Urinary bladder (tissue), 4 donors: ENCODE data around the gene PDE2A. TPM values are rescaled to one million over a fixed set of nuclear protein-coding genes. Genes with fewer than 3 reads are reported as not detected.

Experiments
- DNase-seq: peaks from one replicate; pipeline ENCODE4 v3.0.0-alpha.2; 2015; ENCODE audit errors: extremely low spot score
- H3K27ac ChIP-seq: one replicate; pipeline ENCODE4 v1.5.1; 2013; ENCODE audit warnings: low read depth, mild to moderate bottlenecking, moderate library complexity
- H3K36me3 ChIP-seq: one replicate; pipeline ENCODE4 v1.6.1; 2013; ENCODE audit warnings: mild to moderate bottlenecking, moderate library complexity; ENCODE audit not compliant: insufficient read depth
- H3K4me1 ChIP-seq: one replicate; pipeline ENCODE4 v1.6.1; 2013; ENCODE audit warnings: mild to moderate bottlenecking, moderate library complexity; ENCODE audit not compliant: insufficient read depth
- H3K4me3 ChIP-seq: one replicate; pipeline ENCODE4 v1.5.1; 2013; ENCODE audit warnings: low read depth, low read length
- WGBS: extraction: QIAGEN DNeasy Blood & Tissue Kit; methylation state at CpG from one replicate; pipeline ENCODE4 v1.1.7; 2013; 5-methylcytosine and 5-hydroxymethylcytosine counted together
- polyA plus RNA-seq: library from polyadenylated mRNA; stranded (reverse); fragments of 200-250 nt; gene quantifications from one replicate; pipeline ENCODE4 v1.2.3, GENCODE V29; 2013
- total RNA-seq: library from RNA; depleted of rRNA; stranded (reverse); fragments of >200 nt; gene quantifications from one replicate; pipeline ENCODE4 v1.2.3, GENCODE V29; 2014
- donor health status: healthy with polysubstance abuse.
- donor health status: healthy.

PDE2A gene
- total RNA-seq (18.6 TPM), polyA plus RNA-seq (56.1 TPM)

- Histone ChIP-seq H3K4me1 (no peaks in the 10 kb centered on the region), H3K36me3 (no peaks in the 10 kb centered on the region), H3K4me3 (no peak within 1 kb of the TSS), H3K27ac (no peak within 1 kb of the TSS)
- 6% methylated on average over 21 of the region's 21 CpGs for WGBS
- DNase-seq: no peak
Measured at GRCh38 chr11:72673943-72674828, at the start of gene PDE2A. TSS of gene PDE2A (minus strand) at chr11:72674422. CDS start at chr11:72674207, 215 bp downstream.

- WGBS: 81% methylated on average over 9 of the region's 9 CpGs
- H3K27ac ChIP-seq: no peak overlapping the region
Measured at GRCh38 chr11:72723508-72723907, 49.3 kb upstream of the PDE2A start.

GRCh38 chr11:72722050-72722748, 48.0 kb upstream of the PDE2A start:
- peak; percentile 90 for DNase-seq
- Histone ChIP-seq H3K36me3 (no peaks in the 10 kb centered on the region), H3K4me3 (peak overlapping the region; percentile 68), H3K4me1 (no peaks in the 10 kb centered on the region), H3K27ac (peak overlapping the region; percentile 89)
- under 1% methylated on average over 10 of the region's 10 CpGs for WGBS

More at GRCh38 chr11:72723508-72723907, 49.3 kb upstream of the PDE2A start:
- Histone ChIP-seq H3K36me3 (no peaks in the 10 kb centered on the region), H3K4me3 (no peak overlapping the region), H3K4me1 (no peaks in the 10 kb centered on the region)
- DNase-seq: no peak

- no peaks in the 10 kb centered on the region for H3K36me3 ChIP-seq
- WGBS: 5% methylated on average over 13 of the region's 13 CpGs
- no peaks in the 10 kb centered on the region for H3K4me1 ChIP-seq
- peak overlapping the region; percentile 89 for H3K27ac ChIP-seq
- DNase-seq: no peak
- peak overlapping the region; percentile 68 for H3K4me3 ChIP-seq
Measured at GRCh38 chr11:72721689-72722049, 47.4 kb upstream of the PDE2A start.

- Histone ChIP-seq H3K4me1 (no peaks in the 10 kb centered on the region), H3K4me3 (peak overlapping the region; percentile 68), H3K27ac (no peak overlapping the region), H3K36me3 (no peaks in the 10 kb centered on the region)
- 14% methylated on average over 3 of the region's 3 CpGs for WGBS
- no peak for DNase-seq
Measured at GRCh38 chr11:72721276-72721675, 47.1 kb upstream of the PDE2A start.

GRCh38 chr11:72720784-72721183, 46.6 kb upstream of the PDE2A start:
- DNase-seq: no peak
- 70% methylated on average over 4 of the region's 4 CpGs for WGBS
- peak overlapping the region; percentile 68 for H3K4me3 ChIP-seq

GRCh38 chr11:72720047-72720446, 45.8 kb upstream of the PDE2A start:
- no peaks in the 10 kb centered on the region for H3K4me1 ChIP-seq
- H3K4me3 ChIP-seq: no peak overlapping the region
- no peak for DNase-seq
- H3K27ac ChIP-seq: no peak overlapping the region
- 67% methylated on average over 3 of the region's 3 CpGs for WGBS
- H3K36me3 ChIP-seq: no peaks in the 10 kb centered on the region

More at GRCh38 chr11:72720784-72721183, 46.6 kb upstream of the PDE2A start:
- no peaks in the 10 kb centered on the region for H3K36me3 ChIP-seq
- H3K27ac ChIP-seq: no peak overlapping the region
- no peaks in the 10 kb centered on the region for H3K4me1 ChIP-seq

- Histone ChIP-seq H3K36me3 (no peaks in the 10 kb centered on the region), H3K27ac (no peak overlapping the region)
- 70% methylated on average over 4 of the region's 4 CpGs for WGBS
Measured at GRCh38 chr11:72719551-72719950, 45.3 kb upstream of the PDE2A start.

GRCh38 chr11:72719144-72719543, 44.9 kb upstream of the PDE2A start:
- H3K4me1 ChIP-seq: no peaks in the 10 kb centered on the region
- no peak overlapping the region for H3K4me3 ChIP-seq
- no peak for DNase-seq
- WGBS: 31% methylated on average over 2 of the region's 2 CpGs
- H3K36me3 ChIP-seq: peaks cover under 1% of the 10 kb centered on the region
- H3K27ac ChIP-seq: no peak overlapping the region

More at GRCh38 chr11:72719551-72719950, 45.3 kb upstream of the PDE2A start:
- Histone ChIP-seq H3K4me1 (no peaks in the 10 kb centered on the region), H3K4me3 (no peak overlapping the region)
- no peak for DNase-seq

- Histone ChIP-seq H3K36me3 (peaks cover 3% of the 10 kb centered on the region), H3K27ac (no peak overlapping the region), H3K4me1 (no peaks in the 10 kb centered on the region), H3K4me3 (no peak overlapping the region)
- no peak for DNase-seq
- WGBS: 83% methylated on average over 9 of the region's 9 CpGs
Measured at GRCh38 chr11:72718101-72718501, 43.9 kb upstream of the PDE2A start.

- peaks cover 6% of the 10 kb centered on the region for H3K36me3 ChIP-seq
- H3K4me1 ChIP-seq: no peaks in the 10 kb centered on the region
- no peak for DNase-seq
- no peak overlapping the region for H3K4me3 ChIP-seq
- 82% methylated on average over 14 of the region's 14 CpGs for WGBS
- no peak overlapping the region for H3K27ac ChIP-seq
Measured at GRCh38 chr11:72716788-72717435, 42.7 kb upstream of the PDE2A start.

- H3K4me3 ChIP-seq: no peak overlapping the region
- no peak overlapping the region for H3K27ac ChIP-seq
- 35% methylated on average over 7 of the region's 7 CpGs for WGBS
- no peak for DNase-seq
- H3K4me1 ChIP-seq: no peaks in the 10 kb centered on the region
- peaks cover 6% of the 10 kb centered on the region for H3K36me3 ChIP-seq
Measured at GRCh38 chr11:72716290-72716689, 42.1 kb upstream of the PDE2A start.

- H3K4me3 ChIP-seq: no peak overlapping the region
- DNase-seq: no peak
- no peak overlapping the region for H3K27ac ChIP-seq
- H3K4me1 ChIP-seq: no peaks in the 10 kb centered on the region
- peaks cover 8% of the 10 kb centered on the region for H3K36me3 ChIP-seq
- 60% methylated on average over 10 of the region's 10 CpGs for WGBS
Measured at GRCh38 chr11:72712841-72713240, 38.6 kb upstream of the PDE2A start.
